Esophagus squamous epithelium (tissue), 5 donors: ENCODE results near the gene NIM1K. TPM values are rescaled to one million over a fixed set of nuclear protein-coding genes. Genes with fewer than 3 reads are reported as not detected.

Experiments
- DNase-seq: peaks from one replicate; lab custom pipeline; 2025; lab: John Stamatoyannopoulos, UW
- H3K27ac ChIP-seq, 4 donors: fragments of 200-600 bp; sonication (generic); one replicate each; pipeline ENCODE4 v1.5.1; 2016 to 2019; ENCODE audit warnings: mild to moderate bottlenecking in 1 of 4
- H3K27me3 ChIP-seq, 4 donors: fragments of 200-600 bp; sonication (generic); 1 replicate in 3 of 4; 2 replicates in 1 of 4; pipeline versions ENCODE4 v1.5.1 to v1.6.0; 2017 to 2021; ENCODE audit warnings: antibody characterized with exemption in 1 of 4
- H3K36me3 ChIP-seq, 3 donors: fragments of 200-600 bp; sonication (generic); one replicate each; pipeline ENCODE4 v1.5.1; 2016 to 2019
- H3K4me1 ChIP-seq, 3 donors: fragments of 200-600 bp; sonication (generic); one replicate each; pipeline ENCODE4 v1.5.1; 2017 to 2019
- H3K4me3 ChIP-seq, 4 donors: fragments of 200-600 bp; sonication (generic); 1 replicate in 3 of 4; 2 replicates in 1 of 4; pipeline ENCODE4 v1.5.1; 2016 to 2019; ENCODE audit warnings: mild to moderate bottlenecking in 2 of 4, moderate library complexity in 1 of 4
- H3K9me3 ChIP-seq, 3 donors: fragments of 200-600 bp; sonication (generic); one replicate each; pipeline ENCODE4 v1.5.1; 2016 to 2019
- POLR2A ChIP-seq, 4 donors: fragments of 450-650 bp; IDR thresholded peaks; one replicate each; pipeline ENCODE4 v1.6.1; 2017; ENCODE audit warnings: antibody characterized with exemption in 4 of 4, mild to moderate bottlenecking in 4 of 4, moderate library complexity in 3 of 4
- WGBS, 2 donors: methylation state at CpG; one replicate each; pipeline ENCODE4 v1.1.5; 2018; 5-methylcytosine and 5-hydroxymethylcytosine counted together
- intact Hi-C: fragments of 100-400 bp; cut with DNase I; formaldehyde crosslinking; loops from one replicate; pipeline ENCODE4 v1.15.0; 2022
- total RNA-seq, 4 donors: library from RNA; depleted of rRNA; stranded (reverse); fragments of >200 nt; gene quantifications; one replicate each; pipeline ENCODE4 v1.1.0, GENCODE V29; 2016
- TF ChIP-seq, protein P1 (sequence below), 6 experiments: fragments of 450-650 bp in 4 of 6; fragments of 200-600 bp in 2 of 6; sonication (generic) in 2 of 6; IDR thresholded peaks; one replicate each; pipeline ENCODE4 v1.5.1; 2016 to 2019; ENCODE audit warnings: antibody characterized with exemption in 6 of 6, mild to moderate bottlenecking in 4 of 6, moderate library complexity in 4 of 6
- donor health status: DM: yes; HTN: yes; CAD: no.

The NIM1K gene
- total RNA-seq, 4 donors from 2014 or later: 0.38 TPM; not detected in 2

DNA sequence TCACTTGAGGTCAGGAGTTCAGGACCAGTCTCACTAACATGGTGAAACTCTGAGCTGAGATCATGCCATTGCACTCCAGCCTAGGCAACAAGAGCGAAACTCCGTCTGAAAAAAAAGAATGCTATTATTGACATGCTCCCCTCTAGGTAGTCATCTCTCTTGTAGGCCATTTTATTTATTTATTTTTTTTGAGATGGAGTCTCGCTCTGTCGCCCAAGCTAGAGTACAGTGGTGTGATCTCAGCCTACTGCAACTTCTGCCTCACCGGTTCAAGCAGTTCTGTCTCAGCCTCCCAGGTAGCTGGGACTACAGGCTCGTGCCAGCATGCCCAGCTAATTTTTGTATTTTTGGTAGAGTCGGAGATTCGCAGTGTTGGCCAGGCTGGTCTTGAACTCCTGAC lies 20.6 kb upstream of the NIM1K start:
- Histone ChIP-seq H3K4me3 (no peak overlapping the region), H3K27ac (no peak overlapping the region), H3K36me3 (peaks cover 2 to 93% (median 4%) of the 10 kb centered on the region in 3 donors), H3K9me3 (no peaks in the 10 kb centered on the region), H3K27me3 (no peaks in the 10 kb centered on the region), H3K4me1 (no peaks in the 10 kb centered on the region)
- WGBS, 2 donors: 97% methylated on average over 6 to 8 of the region's 8 CpGs
- DNase-seq: no peak
- intact Hi-C loops: no loop called here
- TF ChIP-seq, protein P1, sequence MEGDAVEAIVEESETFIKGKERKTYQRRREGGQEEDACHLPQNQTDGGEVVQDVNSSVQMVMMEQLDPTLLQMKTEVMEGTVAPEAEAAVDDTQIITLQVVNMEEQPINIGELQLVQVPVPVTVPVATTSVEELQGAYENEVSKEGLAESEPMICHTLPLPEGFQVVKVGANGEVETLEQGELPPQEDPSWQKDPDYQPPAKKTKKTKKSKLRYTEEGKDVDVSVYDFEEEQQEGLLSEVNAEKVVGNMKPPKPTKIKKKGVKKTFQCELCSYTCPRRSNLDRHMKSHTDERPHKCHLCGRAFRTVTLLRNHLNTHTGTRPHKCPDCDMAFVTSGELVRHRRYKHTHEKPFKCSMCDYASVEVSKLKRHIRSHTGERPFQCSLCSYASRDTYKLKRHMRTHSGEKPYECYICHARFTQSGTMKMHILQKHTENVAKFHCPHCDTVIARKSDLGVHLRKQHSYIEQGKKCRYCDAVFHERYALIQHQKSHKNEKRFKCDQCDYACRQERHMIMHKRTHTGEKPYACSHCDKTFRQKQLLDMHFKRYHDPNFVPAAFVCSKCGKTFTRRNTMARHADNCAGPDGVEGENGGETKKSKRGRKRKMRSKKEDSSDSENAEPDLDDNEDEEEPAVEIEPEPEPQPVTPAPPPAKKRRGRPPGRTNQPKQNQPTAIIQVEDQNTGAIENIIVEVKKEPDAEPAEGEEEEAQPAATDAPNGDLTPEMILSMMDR (IDR thresholded peaks at IDR 0.05): no peak
- TF ChIP-seq POLR2A (IDR thresholded peaks at IDR 0.05): no peak

DNA sequence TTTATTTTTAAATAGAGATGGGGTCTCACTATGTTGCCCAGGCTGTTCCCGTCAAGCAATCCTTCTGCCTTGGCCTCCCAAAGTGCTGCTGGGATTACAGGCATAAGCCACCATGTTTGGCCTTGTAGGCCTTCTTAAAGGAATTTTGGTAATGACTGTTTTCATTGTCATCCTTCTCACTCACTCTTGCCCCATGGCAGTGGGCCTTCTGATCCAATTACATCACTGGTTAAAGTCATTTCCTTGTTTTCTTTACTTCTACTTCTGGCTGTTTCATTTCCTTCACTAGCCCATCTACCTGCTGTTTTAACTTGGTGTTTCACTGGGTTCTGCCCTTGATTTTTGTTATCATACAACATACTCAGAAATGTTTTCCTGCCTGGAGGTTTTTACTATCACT lies 20.1 kb upstream of the NIM1K start:
- Histone ChIP-seq H3K4me3 (no peak overlapping the region), H3K27ac (no peak overlapping the region), H3K27me3 (no peaks in the 10 kb centered on the region), H3K4me1 (no peaks in the 10 kb centered on the region), H3K9me3 (no peaks in the 10 kb centered on the region), H3K36me3 (peaks cover 2 to 91% (median 4%) of the 10 kb centered on the region in 3 donors)
- DNase-seq: no peak
- 100% methylated on average over 1 of the region's 1 CpG for WGBS, 2 donors
- intact Hi-C loops: no loop called here
- TF ChIP-seq POLR2A (IDR thresholded peaks at IDR 0.05): no peak
- TF ChIP-seq, protein P1 (IDR thresholded peaks at IDR 0.05): no peak

DNA sequence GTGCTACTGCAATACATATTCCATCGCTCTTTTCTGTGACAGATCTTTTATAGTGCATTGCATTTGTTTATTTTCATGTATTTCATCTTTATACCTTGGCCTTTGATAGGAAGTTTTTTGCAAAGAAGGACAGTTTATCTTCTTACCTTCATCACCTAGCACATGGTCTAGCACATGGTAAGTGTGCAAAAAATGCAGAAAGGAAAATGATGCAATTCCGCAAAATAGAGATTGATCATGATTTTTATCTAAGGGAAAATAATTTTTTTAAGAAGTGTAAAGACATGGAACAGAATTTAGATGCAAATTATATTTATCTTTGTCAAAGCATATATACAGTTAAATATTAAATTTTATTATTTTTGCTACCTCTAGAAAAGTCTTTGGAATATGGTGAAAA lies 19.2 kb upstream of the NIM1K start:
- no peaks in the 10 kb centered on the region for H3K9me3 ChIP-seq
- no peaks in the 10 kb centered on the region for H3K4me1 ChIP-seq
- no peak overlapping the region for H3K27ac ChIP-seq
- peaks cover 2 to 90% (median 4%) of the 10 kb centered on the region in 3 donors for H3K36me3 ChIP-seq
- no peak for DNase-seq
- no peak for TF ChIP-seq POLR2A (IDR thresholded peaks at IDR 0.05)
- TF ChIP-seq, protein P1 (IDR thresholded peaks at IDR 0.05): no peak
- no peak overlapping the region for H3K4me3 ChIP-seq
- intact Hi-C loops: no loop called here
- H3K27me3 ChIP-seq: no peaks in the 10 kb centered on the region
- WGBS, 2 donors: 92 to 94% methylated on average over 2 of the region's 2 CpGs

DNA sequence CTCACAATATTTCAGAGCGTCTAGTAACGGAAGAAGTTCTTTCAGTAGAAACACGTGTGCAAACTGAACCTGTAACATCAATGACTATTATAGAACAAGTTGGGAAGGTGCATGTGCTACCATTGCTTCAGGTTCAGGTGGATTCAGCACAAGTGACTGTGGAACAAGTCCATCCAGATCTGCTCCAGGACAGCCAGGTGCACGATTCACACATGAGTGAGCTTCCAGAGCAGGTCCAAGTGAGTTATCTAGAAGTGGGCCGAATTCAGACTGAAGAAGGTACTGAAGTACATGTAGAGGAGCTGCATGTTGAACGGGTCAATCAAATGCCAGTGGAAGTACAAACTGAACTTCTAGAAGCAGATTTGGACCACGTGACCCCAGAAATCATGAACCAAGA lies 17.4 kb upstream of the NIM1K start:
- 93 to 96% methylated on average over 7 of the region's 7 CpGs for WGBS, 2 donors
- H3K36me3 ChIP-seq: peaks cover 2 to 75% (median 4%) of the 10 kb centered on the region in 3 donors
- H3K27me3 ChIP-seq: no peaks in the 10 kb centered on the region
- H3K4me3 ChIP-seq: no peak overlapping the region
- DNase-seq: no peak
- H3K4me1 ChIP-seq: no peaks in the 10 kb centered on the region
- TF ChIP-seq POLR2A (IDR thresholded peaks at IDR 0.05): no peak
- TF ChIP-seq, protein P1 (IDR thresholded peaks at IDR 0.05): no peak
- intact Hi-C loops: no loop called here
- no peaks in the 10 kb centered on the region for H3K9me3 ChIP-seq
- H3K27ac ChIP-seq: no peak overlapping the region

DNA sequence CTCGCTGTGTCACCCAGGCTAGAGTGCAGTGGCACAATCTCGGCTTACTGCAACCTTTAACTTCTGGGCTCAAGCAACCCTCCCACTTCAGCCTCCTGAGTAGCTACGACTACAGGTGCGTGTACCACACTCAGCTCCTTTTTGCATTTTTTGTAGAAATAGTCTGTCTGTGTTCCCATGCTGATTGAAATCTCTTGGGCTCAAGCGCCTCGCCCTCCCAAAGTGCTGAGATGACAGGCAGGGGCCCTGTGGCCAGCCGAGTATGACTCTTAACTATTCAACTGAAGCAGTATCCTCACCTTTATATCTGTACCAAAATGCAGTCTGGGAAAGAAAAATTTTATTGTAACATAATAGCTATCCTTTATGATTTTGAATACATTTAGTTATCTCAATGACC lies 12.2 kb upstream of the NIM1K start:
- no peak for DNase-seq
- 94 to 96% methylated on average over 7 of the region's 7 CpGs for WGBS, 2 donors
- intact Hi-C loops: no loop called here
- Histone ChIP-seq H3K9me3 (no peaks in the 10 kb centered on the region), H3K36me3 (peaks cover 0 to 34% (median under 1%) of the 10 kb centered on the region in 3 donors), H3K27me3 (no peaks in the 10 kb centered on the region), H3K4me1 (no peaks in the 10 kb centered on the region), H3K27ac (no peak overlapping the region), H3K4me3 (no peak overlapping the region)
- no peak for TF ChIP-seq POLR2A (IDR thresholded peaks at IDR 0.05)
- TF ChIP-seq, protein P1 (IDR thresholded peaks at IDR 0.05): no peak
